ENCODE results near the gene CCT7.

- no peak for TF ChIP-seq CTCF (IDR thresholded peaks at IDR 0.05)
- no peak for TF ChIP-seq POLR2A (IDR thresholded peaks at IDR 0.05)
- TF ChIP-seq EP300 (IDR thresholded peaks at IDR 0.05), result no peak
- no peak for TF ChIP-seq POLR2AphosphoS5 (IDR thresholded peaks at IDR 0.05)
Observed at GRCh38 chr2:73266061-73266901, 32.2 kb downstream of the CCT7 start.
